Ishikawa (cell line): ENCODE data around the gene NDUFB3.

Experiments used
- EP300 ChIP-seq: IDR thresholded peaks from 2 replicates; pipeline ENCODE4 v1.6.1; 2012; ENCODE audit warnings: borderline replicate concordance
- MAX ChIP-seq: IDR thresholded peaks from 2 replicates; pipeline ENCODE4 v1.6.1; 2012
- REST ChIP-seq: IDR thresholded peaks from 2 replicates; pipeline ENCODE4 v1.6.1; 2012; ENCODE audit warnings: low read depth, mild to moderate bottlenecking
- USF1 ChIP-seq: IDR thresholded peaks from 2 replicates; pipeline ENCODE4 v1.6.1; 2012
- ZBTB7A ChIP-seq: IDR thresholded peaks from 2 replicates; pipeline ENCODE4 v1.6.1; 2012; ENCODE audit warnings: low read depth

GRCh38 chr2:201057087-201057521, 14.7 kb upstream of the NDUFB3 start:
- TF ChIP-seq ZBTB7A = no peak
- TF ChIP-seq MAX = no peak
- no peak for TF ChIP-seq USF1
- TF ChIP-seq EP300 = no peak
- no peak for TF ChIP-seq REST
